H9 (cell line): ENCODE data around the gene APOB. TPM values are rescaled to one million over a fixed set of nuclear protein-coding genes. Genes with fewer than 3 reads are reported as not detected.

ENCODE experiments used
- DNase-seq: peaks from one replicate; pipeline ENCODE4 v3.0.0-alpha.2; 2017
- H2AFZ ChIP-seq: one replicate; pipeline ENCODE4 v1.6.1; 2013; ENCODE audit warnings: mild to moderate bottlenecking, low read length, control low read depth, moderate library complexity
- H2AK5ac ChIP-seq: 2 replicates; pipeline ENCODE4 v1.6.1; 2013; ENCODE audit warnings: low read length, control low read depth, mixed read lengths; ENCODE audit not compliant: insufficient read length
- H2BK120ac ChIP-seq: one replicate; pipeline ENCODE4 v1.6.1; 2013; ENCODE audit warnings: low read depth, mild to moderate bottlenecking, low read length, control low read depth, inconsistent platforms; ENCODE audit not compliant: poor library complexity, severe bottlenecking
- H2BK12ac ChIP-seq: 2 replicates; pipeline ENCODE4 v1.6.1; 2013; ENCODE audit warnings: low read length, control low read depth, mixed read lengths, low read depth; ENCODE audit not compliant: insufficient read length
- H2BK15ac ChIP-seq: 2 replicates; pipeline ENCODE4 v1.6.1; 2013; ENCODE audit warnings: low read depth, low read length, control low read depth
- H2BK20ac ChIP-seq: one replicate; pipeline ENCODE4 v1.6.1; 2013; ENCODE audit warnings: low read depth, mild to moderate bottlenecking, low read length, control low read depth, inconsistent platforms; ENCODE audit not compliant: poor library complexity, severe bottlenecking
- H2BK5ac ChIP-seq: 2 replicates; pipeline ENCODE4 v1.6.1; 2013; ENCODE audit warnings: low read length, control low read depth, mixed read lengths; ENCODE audit not compliant: insufficient read length
- H3K14ac ChIP-seq: 2 replicates; pipeline ENCODE4 v1.6.1; 2013; ENCODE audit warnings: low read length, control low read depth; ENCODE audit not compliant: insufficient read depth
- H3K18ac ChIP-seq: 2 replicates; pipeline ENCODE4 v1.6.1; 2013; ENCODE audit warnings: low read depth, mild to moderate bottlenecking, mixed read lengths, low read length, control low read depth; ENCODE audit not compliant: insufficient read length
- H3K23ac ChIP-seq: 2 replicates; pipeline ENCODE4 v1.6.1; 2013; ENCODE audit warnings: low read length, control low read depth, mixed read lengths, low read depth; ENCODE audit not compliant: insufficient read length
- H3K23me2 ChIP-seq: 2 replicates; pipeline ENCODE4 v1.6.1; 2013; ENCODE audit warnings: low read depth, mild to moderate bottlenecking, mixed read lengths, low read length, control low read depth; ENCODE audit not compliant: insufficient read length, poor library complexity, severe bottlenecking
- H3K27ac ChIP-seq: 2 replicates; pipeline ENCODE4 v1.5.1; 2013; ENCODE audit warnings: low read length, control low read depth, mixed read lengths, low read depth; ENCODE audit not compliant: insufficient read length
- H3K27me3 ChIP-seq: 2 replicates; pipeline ENCODE4 v1.6.1; 2013; ENCODE audit warnings: low read length, control low read depth, inconsistent platforms; ENCODE audit not compliant: insufficient read depth
- H3K4ac ChIP-seq: 2 replicates; pipeline ENCODE4 v1.6.1; 2013; ENCODE audit warnings: low read depth, mild to moderate bottlenecking, control low read depth, inconsistent platforms, low read length, moderate library complexity
- H3K4me1 ChIP-seq: 2 replicates; pipeline ENCODE4 v1.6.1; 2013; ENCODE audit warnings: low read length, control low read depth, inconsistent platforms; ENCODE audit not compliant: insufficient read depth
- H3K4me2 ChIP-seq: 2 replicates; pipeline ENCODE4 v1.6.1; 2013; ENCODE audit warnings: low read length, control low read depth, mixed read lengths; ENCODE audit not compliant: insufficient read length, insufficient read depth
- H3K56ac ChIP-seq: 2 replicates; pipeline ENCODE4 v1.6.1; 2013; ENCODE audit warnings: low read depth, mild to moderate bottlenecking, mixed read lengths, low read length, control low read depth; ENCODE audit not compliant: insufficient read length
- H3K79me1 ChIP-seq: 2 replicates; pipeline ENCODE4 v1.6.1; 2013; ENCODE audit warnings: low read depth, mild to moderate bottlenecking, moderate library complexity, low read length, control low read depth, inconsistent platforms; ENCODE audit not compliant: insufficient read depth, poor library complexity, severe bottlenecking
- H3K79me2 ChIP-seq: 2 replicates; pipeline ENCODE4 v1.6.1; 2013; ENCODE audit warnings: low read length, control low read depth, inconsistent platforms; ENCODE audit not compliant: insufficient read depth
- H3K9ac ChIP-seq: 2 replicates; pipeline ENCODE4 v1.6.1; 2013; ENCODE audit warnings: low read length, control low read depth, mixed read lengths; ENCODE audit not compliant: insufficient read length; ENCODE audit errors: extremely low read depth
- H3K9me3 ChIP-seq: one replicate; pipeline ENCODE4 v1.6.1; 2013; ENCODE audit warnings: low read depth, low read length, inconsistent platforms; ENCODE audit not compliant: control insufficient read depth
- H3T11ph ChIP-seq: one replicate; pipeline ENCODE4 v1.6.1; 2013; ENCODE audit warnings: mild to moderate bottlenecking, low read length, control low read depth, inconsistent platforms
- H4K20me1 ChIP-seq: one replicate; pipeline ENCODE4 v1.6.1; 2013; ENCODE audit not compliant: control insufficient read depth, insufficient read length, insufficient read depth
- H4K5ac ChIP-seq: 2 replicates; pipeline ENCODE4 v1.6.1; 2013; ENCODE audit warnings: low read depth, mild to moderate bottlenecking, mixed read lengths, low read length, control low read depth; ENCODE audit not compliant: insufficient read length
- H4K8ac ChIP-seq: replicated peaks from 2 replicates; pipeline ENCODE4 v1.6.1; 2013; ENCODE audit warnings: low read length, control low read depth, mixed read lengths, low read depth; ENCODE audit not compliant: insufficient read length
- H4K91ac ChIP-seq: 2 replicates; pipeline ENCODE4 v1.6.1; 2013; ENCODE audit warnings: low read depth, mild to moderate bottlenecking, moderate library complexity, mixed read lengths, low read length, control low read depth; ENCODE audit not compliant: insufficient read length
- H3K27ac Mint-ChIP-seq, 3 experiments: 2 replicates in 2 of 3; 3 replicates in 1 of 3; pipeline ENCODE4 v1.8.0; 2020 to 2021; ENCODE audit warnings: mixed read lengths in 3 of 3, mild to moderate bottlenecking in 1 of 3, moderate library complexity in 1 of 3
- H3K27me3 Mint-ChIP-seq: 2 replicates; pipeline ENCODE4 v1.8.0; 2021; ENCODE audit warnings: low read depth, mild to moderate bottlenecking, moderate library complexity, mixed read lengths
- H3K36me3 Mint-ChIP-seq, 3 experiments: 2 replicates in 2 of 3; 3 replicates in 1 of 3; pipeline ENCODE4 v1.8.0; 2020 to 2021; ENCODE audit warnings: low read depth in 3 of 3, mixed read lengths in 3 of 3; ENCODE audit not compliant: insufficient read depth in 1 of 3
- H3K4me1 Mint-ChIP-seq, 2 experiments: 2 replicates each; pipeline ENCODE4 v1.8.0; 2020; ENCODE audit warnings: mixed read lengths in 2 of 2
- H3K4me3 Mint-ChIP-seq, 2 experiments: 2 replicates in 1 of 2; 3 replicates in 1 of 2; pipeline ENCODE4 v1.8.0; 2020 to 2021; ENCODE audit warnings: mild to moderate bottlenecking in 2 of 2, mixed read lengths in 2 of 2, moderate library complexity in 1 of 2
- H3K9me3 Mint-ChIP-seq, 2 experiments: 2 replicates in 1 of 2; 3 replicates in 1 of 2; pipeline ENCODE4 v1.8.0; 2020; ENCODE audit warnings: mild to moderate bottlenecking in 2 of 2, mixed read lengths in 2 of 2, moderate library complexity in 1 of 2
- WGBS: extraction: QIAGEN DNeasy Blood & Tissue Kit; methylation state at CpG from one replicate; pipeline ENCODE4 v1.1.7; 2013; ENCODE audit warnings: missing lambda C conversion rate, low lambda C conversion rate, mixed read lengths; ENCODE audit not compliant: insufficient read length; ENCODE audit errors: extremely low coverage; 5-methylcytosine and 5-hydroxymethylcytosine counted together
- total RNA-seq: library from RNA; stranded (reverse); gene quantifications from 2 replicates; pipeline ENCODE4 v1.2.1, GENCODE V29; 2021
- TF ChIP-seq, protein P1 (sequence below): fragments of 200-600 bp; sonication (generic); conservative IDR thresholded peaks from 3 replicates; pipeline ENCODE4 v1.8.0; 2021; ENCODE audit warnings: antibody characterized with exemption, mild to moderate bottlenecking

APOB gene
- total RNA-seq, 1 experiment from 2014 or later = 0.26 TPM

DNA sequence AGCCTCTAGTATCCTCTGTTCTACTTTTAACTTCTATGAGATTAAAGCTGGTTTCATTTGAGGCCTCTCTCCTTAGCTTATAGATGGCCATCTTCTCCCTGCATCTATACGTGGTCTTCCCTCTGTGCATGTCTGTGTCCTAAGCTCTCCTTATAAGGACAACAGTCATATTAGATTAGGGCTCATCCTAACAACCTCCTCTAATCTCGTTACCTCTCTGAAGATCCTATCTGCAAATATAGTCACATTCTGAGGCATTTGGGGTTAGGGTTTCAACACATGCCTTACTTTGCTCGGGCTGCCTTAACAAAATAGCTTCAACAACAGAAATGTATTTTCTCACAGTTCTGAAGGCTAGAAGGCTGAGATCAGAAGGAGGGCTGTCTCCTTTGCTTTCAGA lies 11.6 kb upstream of the APOB start:
- no peak overlapping the region for H4K5ac ChIP-seq
- H4K91ac ChIP-seq = no peak overlapping the region
- Mint-ChIP-seq H3K36me3 (no peaks in the 10 kb centered on the region), H3K9me3 (no peaks in the 10 kb centered on the region; a peak in 1 of 5 replicates), H3K27me3 (no peaks in the 10 kb centered on the region; the same call in 1 of the 2 replicates), H3K4me3 (no peak overlapping the region), H3K27ac (peak overlapping the region in 1 of 3 experiments; percentile 22; a peak in 1 of 7 replicates), H3K4me1 (peaks cover 22 to 27% of the 10 kb centered on the region in 2 experiments)
- H2BK5ac ChIP-seq = no peak overlapping the region
- no peak for DNase-seq
- H3K27ac ChIP-seq = no peak overlapping the region
- no peaks in the 10 kb centered on the region; the same call in 1 of the 2 replicates for H3K4me1 ChIP-seq
- no peaks in the 10 kb centered on the region for H3K9me3 ChIP-seq
- H3K4me2 ChIP-seq = no peak overlapping the region
- no peak overlapping the region for H2BK20ac ChIP-seq
- no peak overlapping the region for H4K8ac ChIP-seq
- H3K14ac ChIP-seq = no peak overlapping the region
- H3T11ph ChIP-seq = no peak overlapping the region
- H3K23ac ChIP-seq = no peak overlapping the region
- H3K4ac ChIP-seq = no peak overlapping the region
- H2AK5ac ChIP-seq = no peak overlapping the region
- H3K79me2 ChIP-seq = no peaks in the 10 kb centered on the region
- no peak overlapping the region for H3K56ac ChIP-seq
- H3K23me2 ChIP-seq = no peaks in the 10 kb centered on the region
- no peak overlapping the region for H2BK15ac ChIP-seq
- TF ChIP-seq, protein P1, sequence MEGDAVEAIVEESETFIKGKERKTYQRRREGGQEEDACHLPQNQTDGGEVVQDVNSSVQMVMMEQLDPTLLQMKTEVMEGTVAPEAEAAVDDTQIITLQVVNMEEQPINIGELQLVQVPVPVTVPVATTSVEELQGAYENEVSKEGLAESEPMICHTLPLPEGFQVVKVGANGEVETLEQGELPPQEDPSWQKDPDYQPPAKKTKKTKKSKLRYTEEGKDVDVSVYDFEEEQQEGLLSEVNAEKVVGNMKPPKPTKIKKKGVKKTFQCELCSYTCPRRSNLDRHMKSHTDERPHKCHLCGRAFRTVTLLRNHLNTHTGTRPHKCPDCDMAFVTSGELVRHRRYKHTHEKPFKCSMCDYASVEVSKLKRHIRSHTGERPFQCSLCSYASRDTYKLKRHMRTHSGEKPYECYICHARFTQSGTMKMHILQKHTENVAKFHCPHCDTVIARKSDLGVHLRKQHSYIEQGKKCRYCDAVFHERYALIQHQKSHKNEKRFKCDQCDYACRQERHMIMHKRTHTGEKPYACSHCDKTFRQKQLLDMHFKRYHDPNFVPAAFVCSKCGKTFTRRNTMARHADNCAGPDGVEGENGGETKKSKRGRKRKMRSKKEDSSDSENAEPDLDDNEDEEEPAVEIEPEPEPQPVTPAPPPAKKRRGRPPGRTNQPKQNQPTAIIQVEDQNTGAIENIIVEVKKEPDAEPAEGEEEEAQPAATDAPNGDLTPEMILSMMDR = no peak
- no peaks in the 10 kb centered on the region for H3K79me1 ChIP-seq
- WGBS = no CpG with 5 or more reads among the region's 3 CpGs
- no peak overlapping the region for H2AFZ ChIP-seq
- H3K27me3 ChIP-seq = no peaks in the 10 kb centered on the region
- no peak overlapping the region for H3K18ac ChIP-seq
- H3K9ac ChIP-seq = no peak overlapping the region
- no peaks in the 10 kb centered on the region for H4K20me1 ChIP-seq
- H2BK120ac ChIP-seq = no peak overlapping the region
- H2BK12ac ChIP-seq = no peak overlapping the region
